ENCODE data around the gene MINDY4B.

GRCh38 chr3:150936693-150937092, 31.5 kb upstream of the MINDY4B start:
- TF ChIP-seq CTCF (IDR thresholded peaks at IDR 0.05; ENCODE audit: low read depth, low read length, poor library complexity, severe bottlenecking) (no peak), EZH2phosphoT487 (IDR thresholded peaks at IDR 0.05; ENCODE audit: borderline replicate concordance, low read length) (no peak)
